Fibroblast of peridontal ligament (primary cell): ENCODE measurements around the gene SNPH.

ENCODE experiments used
- DNase-seq: peaks from one replicate; pipeline ENCODE4 v3.0.0-alpha.2; 2010; ENCODE audit errors: extremely low read depth

The SNPH gene

GRCh38 chr20:1287306-1287705 is 21.2 kb downstream of the SNPH start:
- no peak for DNase-seq

- no peak for DNase-seq
Observed at GRCh38 chr20:1287787-1288569, 21.9 kb downstream of the SNPH start.

- DNase-seq, result peak; percentile 31
Observed at GRCh38 chr20:1291191-1291741, 25.2 kb downstream of the SNPH start.

- no peak for DNase-seq
Observed at GRCh38 chr20:1292620-1293019, 26.5 kb downstream of the SNPH start.

- no peak for DNase-seq
Observed at GRCh38 chr20:1293641-1294379, 27.7 kb downstream of the SNPH start.

GRCh38 chr20:1294497-1294896 is 28.4 kb downstream of the SNPH start:
- DNase-seq, result no peak

- DNase-seq, result no peak
Observed at GRCh38 chr20:1295276-1295930, 29.3 kb downstream of the SNPH start.

GRCh38 chr20:1296117-1296610 is 30.1 kb downstream of the SNPH start:
- DNase-seq, result no peak

GRCh38 chr20:1296922-1297321 is 30.8 kb downstream of the SNPH start:
- DNase-seq, result no peak

- no peak for DNase-seq
Observed at GRCh38 chr20:1297486-1297885, 31.4 kb downstream of the SNPH start.

GRCh38 chr20:1298166-1298565 is 32.1 kb downstream of the SNPH start:
- DNase-seq, result no peak

- DNase-seq, result no peak
Observed at GRCh38 chr20:1298888-1299511, 32.9 kb downstream of the SNPH start.

- DNase-seq, result no peak
Observed at GRCh38 chr20:1299522-1299921, 33.4 kb downstream of the SNPH start.

- DNase-seq, result no peak
Observed at GRCh38 chr20:1300083-1300840, 34.2 kb downstream of the SNPH start.

GRCh38 chr20:1301031-1301529 is 35.0 kb downstream of the SNPH start:
- peak; percentile 47 for DNase-seq

GRCh38 chr20:1302685-1303541 is 36.8 kb downstream of the SNPH start:
- peak; percentile 79 for DNase-seq

GRCh38 chr20:1304710-1305515 is 38.8 kb downstream of the SNPH start:
- no peak for DNase-seq

- DNase-seq, result no peak
Observed at GRCh38 chr20:1305712-1306111, 39.6 kb downstream of the SNPH start.
